Right ventricle myocardium superior (tissue), 1 donor: ENCODE results near the gene POU4F1. TPM values are rescaled to one million over a fixed set of nuclear protein-coding genes. Genes with fewer than 3 reads are reported as not detected.
"Not testable (repeated sequence)": the region's sequence is repeated elsewhere in the genome, so short reads cannot be mapped to it uniquely, and the experiment has no call there.

Source experiments
- ATAC-seq: fragments of 200-7000 bp; cut with Tn5 transposase; one replicate; pipeline ENCODE4 v1.9.1; 2020; ENCODE audit warnings: mild to moderate bottlenecking; ENCODE audit not compliant: poor library complexity
- DNase-seq: peaks from one replicate; pipeline ENCODE4 v3.0.0-alpha.2; 2020
- intact Hi-C: fragments of 100-400 bp; cut with DNase I; formaldehyde crosslinking; loops from one replicate; pipeline ENCODE4 v1.11.2; 2022
- long read RNA-seq: library from polyadenylated mRNA; unstranded; transcript quantifications from one replicate; pipeline ENCODE4 v2.0.0, GENCODE V29; 2021
- total RNA-seq: library from RNA; stranded (reverse); fragmentation: NEBNext Ultra II Directional; extraction: Animal tissue kit (Norgen Biotek cat#: 25700); gene quantifications from one replicate; pipeline ENCODE4 v1.2.1, GENCODE V29; 2021
- donor health status: DM: no; HTN: yes; CAD: no; lungs with severe emphysema.

Gene POU4F1
- total RNA-seq: not detected
- long read RNA-seq: 0 reads

- intact Hi-C loops: no loop called here
- ATAC-seq (no peak), DNase-seq (no peak)
Measured at GRCh38 chr13:78603240-78603957, at the start of gene POU4F1. Gene POU4F1 (minus strand): TSS chr13:78603552. CDS start chr13:78603326, 226 bp downstream.

- intact Hi-C loops: no loop called here
- DNase-seq: no peak
- ATAC-seq: no peak
Measured at GRCh38 chr13:78652651-78653050, 49.3 kb upstream of the POU4F1 start.

- DNase-seq: no peak
- intact Hi-C loops: no loop called here
- no peak for ATAC-seq
Measured at GRCh38 chr13:78650717-78651083, 47.3 kb upstream of the POU4F1 start.

- DNase-seq (no peak), ATAC-seq (no peak)
- intact Hi-C loops: no loop called here
Measured at GRCh38 chr13:78649997-78650716, 46.8 kb upstream of the POU4F1 start.

GRCh38 chr13:78647109-78647678 lies 43.8 kb upstream of the POU4F1 start:
- DNase-seq, ATAC-seq, intact Hi-C loops: not testable (repeated sequence)

- ATAC-seq (no peak), DNase-seq (no peak)
- intact Hi-C loops: no loop called here
Measured at GRCh38 chr13:78638216-78638615, 34.9 kb upstream of the POU4F1 start.

GRCh38 chr13:78636495-78636894 lies 33.1 kb upstream of the POU4F1 start:
- no peak for ATAC-seq
- intact Hi-C loops: no loop called here
- no peak for DNase-seq

GRCh38 chr13:78632996-78633395 lies 29.6 kb upstream of the POU4F1 start:
- ATAC-seq: no peak
- no peak for DNase-seq
- intact Hi-C loops: no loop called here

GRCh38 chr13:78631077-78631476 lies 27.7 kb upstream of the POU4F1 start:
- no peak for ATAC-seq
- no peak for DNase-seq
- intact Hi-C loops: no loop called here

GRCh38 chr13:78630511-78630910 lies 27.2 kb upstream of the POU4F1 start:
- intact Hi-C loops: no loop called here
- ATAC-seq (no peak), DNase-seq (no peak)

GRCh38 chr13:78625384-78625783 lies 22.0 kb upstream of the POU4F1 start:
- intact Hi-C loops: no loop called here
- DNase-seq (no peak), ATAC-seq (no peak)

- ATAC-seq: no peak
- no peak for DNase-seq
- intact Hi-C loops: no loop called here
Measured at GRCh38 chr13:78623132-78623531, 19.8 kb upstream of the POU4F1 start.

- intact Hi-C loops: no loop called here
- no peak for DNase-seq
- ATAC-seq: no peak
Measured at GRCh38 chr13:78620936-78621470, 17.7 kb upstream of the POU4F1 start.

- intact Hi-C loops: no loop called here
- no peak for DNase-seq
- ATAC-seq: no peak
Measured at GRCh38 chr13:78618411-78618810, 15.1 kb upstream of the POU4F1 start.

- intact Hi-C loops: no loop called here
Measured at GRCh38 chr13:78611040-78611439, 7.7 kb upstream of the POU4F1 start.

GRCh38 chr13:78610381-78610883 lies 7.1 kb upstream of the POU4F1 start:
- intact Hi-C loops: no loop called here
- ATAC-seq: no peak
- no peak for DNase-seq

More at GRCh38 chr13:78611040-78611439, 7.7 kb upstream of the POU4F1 start:
- no peak for ATAC-seq
- no peak for DNase-seq

- DNase-seq (no peak), ATAC-seq (peak; percentile 49)
- intact Hi-C loops: no loop called here
Measured at GRCh38 chr13:78609464-78610205, 6.3 kb upstream of the POU4F1 start.

- no peak for DNase-seq
- intact Hi-C loops: no loop called here
- ATAC-seq: peak; percentile 49
Measured at GRCh38 chr13:78608688-78609463, 5.5 kb upstream of the POU4F1 start.
